Endodermal cell (in vitro differentiated cells): ENCODE results near the gene PPP2R3A. TPM values are rescaled to one million over a fixed set of nuclear protein-coding genes. Genes with fewer than 3 reads are reported as not detected.
"Not testable (repeated sequence)": the region's sequence is repeated elsewhere in the genome, so short reads cannot be mapped to it uniquely, and the experiment has no call there.

ENCODE experiments used
- DNase-seq: peaks from one replicate; pipeline ENCODE4 v3.0.0-alpha.2; 2017
- H3K27ac ChIP-seq: 2 replicates; pipeline ENCODE4 v1.5.1; 2013; ENCODE audit warnings: mild to moderate bottlenecking, low read depth, low read length, moderate library complexity
- H3K27me3 ChIP-seq: 2 replicates; pipeline ENCODE4 v1.6.1; 2013; ENCODE audit warnings: mild to moderate bottlenecking, low read length, moderate library complexity; ENCODE audit not compliant: insufficient read depth, control insufficient read depth, poor library complexity, severe bottlenecking
- H3K36me3 ChIP-seq: 2 replicates; pipeline ENCODE4 v1.7.0; 2013; ENCODE audit warnings: mild to moderate bottlenecking, low read length, moderate library complexity; ENCODE audit not compliant: control insufficient read depth, insufficient read depth
- H3K4me1 ChIP-seq: one replicate; pipeline ENCODE4 v1.7.0; 2013; ENCODE audit warnings: low read length; ENCODE audit not compliant: control insufficient read depth, insufficient read depth
- H3K4me3 ChIP-seq: 2 replicates; pipeline ENCODE4 v1.5.1; 2013; ENCODE audit warnings: mild to moderate bottlenecking, low read length, moderate library complexity
- H3K9ac ChIP-seq: 2 replicates; pipeline ENCODE4 v1.6.1; 2013; ENCODE audit warnings: mild to moderate bottlenecking, low read length, moderate library complexity; ENCODE audit not compliant: poor library complexity, severe bottlenecking; ENCODE audit errors: extremely low read depth
- H3K9me3 ChIP-seq: 2 replicates; pipeline ENCODE4 v1.6.1; 2013; ENCODE audit warnings: mild to moderate bottlenecking, low read length, moderate library complexity; ENCODE audit not compliant: control insufficient read depth
- H3K27ac Mint-ChIP-seq: 2 replicates; pipeline ENCODE4 v1.8.0; 2020; ENCODE audit warnings: mixed read lengths
- H3K27me3 Mint-ChIP-seq: 2 replicates; pipeline ENCODE4 v1.8.0; 2021; ENCODE audit warnings: mild to moderate bottlenecking, mixed read lengths; ENCODE audit not compliant: insufficient read depth
- H3K36me3 Mint-ChIP-seq: 2 replicates; pipeline ENCODE4 v1.8.0; 2020; ENCODE audit warnings: low read depth, mixed read lengths
- H3K4me1 Mint-ChIP-seq: 2 replicates; pipeline ENCODE4 v1.8.0; 2020; ENCODE audit warnings: mixed read lengths
- H3K4me3 Mint-ChIP-seq: 2 replicates; pipeline ENCODE4 v1.8.0; 2020; ENCODE audit warnings: mild to moderate bottlenecking, moderate library complexity, mixed read lengths
- H3K9me3 Mint-ChIP-seq: 2 replicates; pipeline ENCODE4 v1.8.0; 2020; ENCODE audit warnings: mild to moderate bottlenecking, mixed read lengths
- CTCF ChIP-seq: fragments of 200-600 bp; sonication (generic); conservative IDR thresholded peaks from 2 replicates; pipeline ENCODE4 v1.5.0; 2021; ENCODE audit warnings: antibody characterized with exemption, mild to moderate bottlenecking
- WGBS, 2 experiments: methylation state at CpG; one replicate each; pipeline versions ENCODE4 v1.1.5 to v1.1.7; 2013; ENCODE audit warnings: missing lambda C conversion rate in 2 of 2, mixed read lengths in 1 of 2; ENCODE audit not compliant: insufficient coverage in 1 of 2, insufficient read length in 1 of 2; 5-methylcytosine and 5-hydroxymethylcytosine counted together
- total RNA-seq, 2 donors: library from RNA; stranded (reverse); fragmentation: NEBNext Ultra II Directional in 1 of 2; extraction: Animal tissue kit (Norgen Biotek cat#: 25700) in 1 of 2; gene quantifications; 2 replicates in 1 of 2; 3 replicates in 1 of 2; pipeline ENCODE4 v1.2.1, GENCODE V29; 2021

PPP2R3A gene
- total RNA-seq, 2 donors from 2014 or later = 12.5 to 16.5 TPM

GRCh38 chr3:136109499-136109898 lies 144.0 kb downstream of the PPP2R3A start:
- Mint-ChIP-seq H3K9me3 (peaks cover 29% of the 10 kb centered on the region), H3K27me3 (no peaks in the 10 kb centered on the region), H3K27ac (no peak overlapping the region), H3K4me3 (no peak overlapping the region), H3K4me1 (no peaks in the 10 kb centered on the region), H3K36me3 (peaks cover 37% of the 10 kb centered on the region)
- whole genome bisulfite sequencing, 2 experiments = 86% methylated on average over 1 of the region's 1 CpG; no CpG with 5 or more reads in 1 of the 2 experiments
- Histone ChIP-seq H3K9me3 (peaks cover 17% of the 10 kb centered on the region), H3K27ac (no peak overlapping the region), H3K27me3 (no peaks in the 10 kb centered on the region), H3K36me3 (peaks cover 5% of the 10 kb centered on the region), H3K9ac (no peak overlapping the region), H3K4me1 (no peaks in the 10 kb centered on the region), H3K4me3 (no peak overlapping the region)
- TF ChIP-seq CTCF = no peak
- DNase-seq = no peak

DNA sequence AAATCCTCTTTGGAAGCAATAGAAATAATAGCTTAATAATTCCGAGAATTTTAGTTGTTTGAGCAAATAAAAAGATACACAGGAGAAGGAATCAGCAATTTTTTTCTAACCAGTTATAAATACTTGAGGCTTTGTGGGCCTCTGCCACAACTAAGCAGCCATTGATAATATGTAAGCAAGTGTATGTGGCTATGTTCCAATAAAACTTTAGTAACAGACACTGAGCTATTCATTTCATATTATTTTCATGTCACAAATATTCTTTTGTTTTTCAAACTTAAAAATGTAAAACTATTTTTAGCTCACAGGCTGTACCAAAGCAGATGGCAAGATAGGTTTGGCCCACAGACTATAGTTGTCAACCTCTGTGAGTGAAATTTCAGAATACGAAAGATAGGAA lies 145.0 kb downstream of the PPP2R3A start:
- Histone ChIP-seq H3K27ac (no peak overlapping the region), H3K4me3 (no peak overlapping the region), H3K27me3 (no peaks in the 10 kb centered on the region), H3K36me3 (peaks cover 5% of the 10 kb centered on the region), H3K9me3 (peaks cover 22% of the 10 kb centered on the region), H3K4me1 (no peaks in the 10 kb centered on the region), H3K9ac (no peak overlapping the region)
- Mint-ChIP-seq H3K27me3 (no peaks in the 10 kb centered on the region), H3K4me3 (no peak overlapping the region), H3K4me1 (no peaks in the 10 kb centered on the region), H3K27ac (no peak overlapping the region), H3K9me3 (peaks cover 39% of the 10 kb centered on the region), H3K36me3 (peaks cover 34% of the 10 kb centered on the region)
- WGBS, 2 experiments = 86 to 92% methylated on average over 2 of the region's 2 CpGs
- no peak for DNase-seq
- no peak for TF ChIP-seq CTCF

GRCh38 chr3:136114421-136114820 lies 148.9 kb downstream of the PPP2R3A start:
- Mint-ChIP-seq H3K4me3 (no peak overlapping the region), H3K9me3 (peaks cover 69% of the 10 kb centered on the region)
- WGBS, 2 experiments = 99% methylated on average over 2 of the region's 2 CpGs; no CpG with 5 or more reads in 1 of the 2 experiments

DNA sequence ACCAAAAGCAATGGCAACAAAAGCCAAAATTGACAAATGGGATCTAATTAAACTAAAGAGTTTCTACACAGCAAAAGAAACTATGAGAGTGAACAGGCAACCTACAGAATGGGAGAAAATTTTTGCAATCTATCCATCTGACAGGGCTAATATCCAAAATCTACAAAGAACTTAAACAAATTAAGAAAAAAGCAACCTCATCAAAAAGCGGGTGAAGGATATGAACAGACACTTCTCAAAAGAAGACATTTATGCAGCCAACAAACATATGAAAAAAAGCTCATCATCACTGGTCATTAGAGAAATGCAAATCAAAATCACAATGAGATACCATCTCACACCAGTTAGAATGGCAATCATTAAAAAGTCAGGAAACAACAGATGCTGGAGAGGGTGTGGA lies 153.8 kb downstream of the PPP2R3A start:
- H3K4me3 ChIP-seq, H3K27ac ChIP-seq, H3K4me3 Mint-ChIP-seq, H3K9me3 ChIP-seq, H3K27me3 ChIP-seq, H3K27ac Mint-ChIP-seq, H3K36me3 ChIP-seq, DNase-seq, H3K36me3 Mint-ChIP-seq, H3K4me1 Mint-ChIP-seq, H3K27me3 Mint-ChIP-seq, H3K9ac ChIP-seq, H3K4me1 ChIP-seq: not testable (repeated sequence)
- H3K9me3 Mint-ChIP-seq = peaks cover 48% of the 10 kb centered on the region
- 100% methylated on average over 1 of the region's 1 CpG; no CpG with 5 or more reads in 1 of the 2 experiments for WGBS, 2 experiments

More at GRCh38 chr3:136114421-136114820, 148.9 kb downstream of the PPP2R3A start:
- no peak for DNase-seq
- H3K36me3 Mint-ChIP-seq = peaks cover 25% of the 10 kb centered on the region
- H3K27ac Mint-ChIP-seq = no peak overlapping the region
- no peaks in the 10 kb centered on the region for H3K4me1 Mint-ChIP-seq
- TF ChIP-seq CTCF = no peak
- H3K9me3 ChIP-seq = peaks cover 22% of the 10 kb centered on the region
- H3K4me3 ChIP-seq = no peak overlapping the region
- H3K27ac ChIP-seq = no peak overlapping the region
- H3K27me3 ChIP-seq = no peaks in the 10 kb centered on the region
- no peak overlapping the region for H3K9ac ChIP-seq
- H3K36me3 ChIP-seq = peaks cover 5% of the 10 kb centered on the region
- no peaks in the 10 kb centered on the region for H3K27me3 Mint-ChIP-seq
- H3K4me1 ChIP-seq = no peaks in the 10 kb centered on the region

DNA sequence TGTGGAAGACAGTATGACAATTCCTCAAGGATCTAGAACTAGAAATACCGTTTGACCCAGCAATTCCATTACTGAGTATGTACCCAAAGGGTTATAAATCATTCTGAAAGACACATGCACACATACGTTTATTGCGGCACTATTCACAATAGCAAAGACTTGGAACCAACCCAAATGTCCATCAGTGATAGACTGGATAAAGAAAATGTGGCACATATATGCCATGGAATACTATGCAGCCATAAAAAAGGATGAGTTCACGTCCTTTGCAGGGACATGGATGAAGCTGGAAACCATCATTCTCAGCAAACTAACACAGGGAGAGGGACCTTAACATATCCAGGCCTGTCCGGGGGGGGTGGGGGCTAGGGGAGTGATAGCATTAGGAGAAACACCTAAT lies 154.3 kb downstream of the PPP2R3A start:
- H3K9me3 ChIP-seq, DNase-seq, H3K36me3 ChIP-seq, H3K4me1 Mint-ChIP-seq, H3K4me3 ChIP-seq, H3K27me3 ChIP-seq, H3K9ac ChIP-seq, H3K27me3 Mint-ChIP-seq, H3K36me3 Mint-ChIP-seq, H3K4me3 Mint-ChIP-seq, H3K27ac Mint-ChIP-seq, H3K27ac ChIP-seq, H3K4me1 ChIP-seq: not testable (repeated sequence)
- WGBS, 2 experiments = 94 to 97% methylated on average over 3 to 5 of the region's 5 CpGs
- H3K9me3 Mint-ChIP-seq = peaks cover 44% of the 10 kb centered on the region
